ENCODE measurements around the gene FLYWCH1.
"Not testable (repeated sequence)": the region's sequence is repeated elsewhere in the genome, so short reads cannot be mapped to it uniquely, and the experiment has no call there.

The FLYWCH1 gene

GRCh38 chr16:2898831-2899563, 12.7 kb upstream of the FLYWCH1 start:
- in situ Hi-C loops (cut with MboI; ENCODE audit: low sequenced_read_pairs): no loop called here

- in situ Hi-C loops (cut with MboI; ENCODE audit: low sequenced_read_pairs): no loop called here
Measured at GRCh38 chr16:2899564-2900072, 12.1 kb upstream of the FLYWCH1 start.

- in situ Hi-C loops (cut with MboI; ENCODE audit: low sequenced_read_pairs): no loop called here
Measured at GRCh38 chr16:2900526-2901075, 11.1 kb upstream of the FLYWCH1 start.

- in situ Hi-C loops (cut with MboI; ENCODE audit: low sequenced_read_pairs): no loop called here
Measured at GRCh38 chr16:2902337-2903130, 9.2 kb upstream of the FLYWCH1 start.

- in situ Hi-C loops (cut with MboI; ENCODE audit: low sequenced_read_pairs): no loop called here
Measured at GRCh38 chr16:2904100-2904921, 7.4 kb upstream of the FLYWCH1 start.

GRCh38 chr16:2904922-2905240, 6.8 kb upstream of the FLYWCH1 start:
- in situ Hi-C loops (cut with MboI; ENCODE audit: low sequenced_read_pairs): no loop called here

- in situ Hi-C loops (cut with MboI; ENCODE audit: low sequenced_read_pairs): no loop called here
Measured at GRCh38 chr16:2905241-2905987, 6.3 kb upstream of the FLYWCH1 start.

GRCh38 chr16:2905988-2906387, 5.7 kb upstream of the FLYWCH1 start:
- in situ Hi-C loops (cut with MboI; ENCODE audit: low sequenced_read_pairs): no loop called here

- in situ Hi-C loops (cut with MboI; ENCODE audit: low sequenced_read_pairs): not testable (repeated sequence)
Measured at GRCh38 chr16:2907084-2907753, 4.5 kb upstream of the FLYWCH1 start.

- in situ Hi-C loops (cut with MboI; ENCODE audit: low sequenced_read_pairs): no loop called here
Measured at GRCh38 chr16:2910441-2910969, 1.2 kb upstream of the FLYWCH1 start.

GRCh38 chr16:2912330-2913199, 834 bp downstream of the FLYWCH1 start:
- in situ Hi-C loops (cut with MboI; ENCODE audit: low sequenced_read_pairs): no loop called here

- in situ Hi-C loops (cut with MboI; ENCODE audit: low sequenced_read_pairs): no loop called here
Measured at GRCh38 chr16:2913603-2914002, 1.9 kb downstream of the FLYWCH1 start.

GRCh38 chr16:2914233-2914632, 2.5 kb downstream of the FLYWCH1 start:
- in situ Hi-C loops (cut with MboI; ENCODE audit: low sequenced_read_pairs): no loop called here

- in situ Hi-C loops (cut with MboI; ENCODE audit: low sequenced_read_pairs): no loop called here
Measured at GRCh38 chr16:2915196-2915929, 3.6 kb downstream of the FLYWCH1 start.

- in situ Hi-C loops (cut with MboI; ENCODE audit: low sequenced_read_pairs): no loop called here
Measured at GRCh38 chr16:2919511-2920255, 8.0 kb downstream of the FLYWCH1 start.

GRCh38 chr16:2923481-2923880, 11.8 kb downstream of the FLYWCH1 start:
- in situ Hi-C loops (cut with MboI; ENCODE audit: low sequenced_read_pairs): no loop called here
